H1 (cell line): ENCODE data around the gene SMOC2. TPM values are rescaled to one million over a fixed set of nuclear protein-coding genes. Genes with fewer than 3 reads are reported as not detected.

Experiments used
- TAF7 ChIP-seq: optimal IDR thresholded peaks from 2 replicates; pipeline ENCODE3; 2011; ENCODE audit warnings: low read depth, mild to moderate bottlenecking, inconsistent platforms, low read length, moderate library complexity, borderline replicate concordance
- polyA plus RNA-seq, 7 experiments: library from polyadenylated mRNA; depleted of rRNA in 3 of 7; stranded (reverse) in 5 of 7; unstranded in 2 of 7; fragments of >200 nt in 5 of 7; fragments of 200-250 nt in 2 of 7; gene quantifications; 1 replicate in 5 of 7; 2 replicates in 1 of 7; 4 replicates in 1 of 7; pipeline versions ENCODE4 v1.2.1 to v1.2.3, GENCODE V29; 2011 to 2013; ENCODE audit warnings: missing spikeins in 2 of 7, mixed read lengths in 2 of 7
- total RNA-seq: library from RNA; stranded (reverse); fragmentation: NEBNext Ultra II Directional; extraction: Animal tissue kit (Norgen Biotek cat#: 25700); gene quantifications from 2 replicates; pipeline ENCODE4 v1.2.1, GENCODE V29; 2021

The SMOC2 gene
- total and polyA plus RNA-seq, 2 of the 8 experiments (the other 6 are each of a cell fraction or from before 2014, with no cell fraction given) = 7.7 to 8.5 TPM

GRCh38 chr6:168495133-168495532 is 54.1 kb downstream of the SMOC2 start (continued):
- TF ChIP-seq TAF7 = no peak
- TF ChIP-seq, all 59 proteins: peak for 0
